Adipocyte (in vitro differentiated cells): ENCODE results near the gene ZNF398.

Experiments used
- DNase-seq: peaks from one replicate; pipeline ENCODE4 v3.0.0-alpha.2; 2015; ENCODE audit warnings: low read depth
- H3K27me3 ChIP-seq: replicated peaks from 2 replicates; pipeline ENCODE4 v1.7.0; 2013; ENCODE audit warnings: mild to moderate bottlenecking, low read length, moderate library complexity; ENCODE audit not compliant: control insufficient read depth, insufficient read depth
- H3K36me3 ChIP-seq: 2 replicates; pipeline ENCODE4 v1.7.0; 2013; ENCODE audit warnings: low read length, mild to moderate bottlenecking, moderate library complexity; ENCODE audit not compliant: control insufficient read depth, insufficient read depth, severe bottlenecking
- H3K4me1 ChIP-seq: 2 replicates; pipeline ENCODE4 v1.7.0; 2013; ENCODE audit warnings: mild to moderate bottlenecking, low read length, moderate library complexity; ENCODE audit not compliant: control insufficient read depth, insufficient read depth
- H3K4me3 ChIP-seq: 2 replicates; pipeline ENCODE4 v1.7.0; 2013; ENCODE audit warnings: mild to moderate bottlenecking, low read length, moderate library complexity
- H3K9ac ChIP-seq: 2 replicates; pipeline ENCODE4 v1.7.0; 2013; ENCODE audit warnings: mild to moderate bottlenecking, low read length, moderate library complexity
- H3K9me3 ChIP-seq: 2 replicates; pipeline ENCODE4 v1.7.0; 2013; ENCODE audit warnings: mild to moderate bottlenecking, low read length, moderate library complexity; ENCODE audit not compliant: control insufficient read depth

Gene ZNF398

GRCh38 chr7:149184274-149184673 is 37.0 kb downstream of the ZNF398 start:
- DNase-seq = no peak
- Histone ChIP-seq H3K9me3 (no peaks in the 10 kb centered on the region), H3K27me3 (no peaks in the 10 kb centered on the region), H3K36me3 (peaks cover 32% of the 10 kb centered on the region), H3K4me1 (peaks cover 9% of the 10 kb centered on the region), H3K9ac (no peak overlapping the region), H3K4me3 (no peak overlapping the region)

DNA sequence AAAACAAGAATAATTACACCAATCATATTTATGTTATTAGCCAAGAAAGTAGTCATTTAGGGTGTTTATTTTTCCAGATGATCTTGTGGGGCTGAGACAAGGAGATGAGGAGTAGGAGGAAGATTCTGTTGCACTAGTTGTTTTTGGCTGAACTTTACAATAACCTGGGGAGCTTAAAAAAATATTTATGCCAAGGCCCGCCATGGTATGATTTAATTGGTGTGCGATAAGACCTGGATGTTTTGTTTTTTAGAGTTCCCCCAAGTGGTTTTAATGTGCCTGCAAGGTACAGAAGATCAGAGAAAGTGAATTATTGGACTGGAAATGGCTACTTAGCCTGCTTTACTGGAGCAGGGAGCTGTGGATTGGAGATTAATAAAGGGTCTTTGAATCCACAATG is 41.0 kb downstream of the ZNF398 start:
- DNase-seq = no peak
- no peak overlapping the region for H3K4me3 ChIP-seq
- no peaks in the 10 kb centered on the region for H3K4me1 ChIP-seq
- no peaks in the 10 kb centered on the region for H3K9me3 ChIP-seq
- no peaks in the 10 kb centered on the region for H3K36me3 ChIP-seq
- no peaks in the 10 kb centered on the region for H3K27me3 ChIP-seq
- H3K9ac ChIP-seq = no peak overlapping the region

DNA sequence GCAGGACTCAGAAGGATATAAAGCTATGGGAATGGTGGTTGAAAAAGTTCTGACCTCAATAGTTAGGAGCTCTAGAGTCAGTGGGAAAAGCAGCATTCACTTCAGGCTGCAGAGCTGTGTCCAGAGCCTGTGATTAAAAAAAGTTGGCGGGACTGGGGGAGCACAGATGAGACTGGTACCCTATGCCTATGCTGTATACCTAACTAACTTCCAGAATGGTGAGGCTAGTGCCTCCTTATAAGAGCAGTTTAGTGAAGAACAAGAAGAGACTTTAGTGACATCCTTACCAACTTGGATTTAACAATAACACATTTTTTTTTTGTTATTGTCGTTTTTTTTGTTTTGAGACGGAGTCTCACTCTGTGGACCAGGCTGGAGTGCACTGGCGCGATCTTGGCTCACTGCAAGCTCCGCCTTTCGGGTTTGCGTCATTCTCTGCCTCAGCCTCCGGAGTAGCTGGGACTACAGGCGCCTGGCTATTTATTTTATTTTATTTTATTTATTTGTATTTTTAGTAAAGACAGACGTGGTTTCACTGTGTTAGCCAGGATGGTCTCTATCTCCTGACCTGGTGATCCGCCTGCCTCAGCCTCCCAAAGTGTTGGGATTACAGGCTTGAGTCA is 41.5 kb downstream of the ZNF398 start:
- H3K9me3 ChIP-seq = no peaks in the 10 kb centered on the region
- H3K4me1 ChIP-seq = no peaks in the 10 kb centered on the region
- DNase-seq = no peak
- no peaks in the 10 kb centered on the region for H3K36me3 ChIP-seq
- H3K9ac ChIP-seq = no peak overlapping the region
- H3K4me3 ChIP-seq = no peak overlapping the region
- H3K27me3 ChIP-seq = no peaks in the 10 kb centered on the region

GRCh38 chr7:149191851-149192250 is 44.6 kb downstream of the ZNF398 start:
- Histone ChIP-seq H3K27me3 (no peaks in the 10 kb centered on the region), H3K36me3 (no peaks in the 10 kb centered on the region), H3K4me1 (peaks cover 9% of the 10 kb centered on the region), H3K4me3 (no peak overlapping the region), H3K9me3 (no peaks in the 10 kb centered on the region), H3K9ac (no peak overlapping the region)
- no peak for DNase-seq

- Histone ChIP-seq H3K9ac (peak overlapping the region; percentile 99), H3K36me3 (peaks cover 17% of the 10 kb centered on the region), H3K4me3 (peak overlapping the region; percentile 95), H3K9me3 (no peaks in the 10 kb centered on the region), H3K4me1 (peaks cover 16% of the 10 kb centered on the region), H3K27me3 (no peaks in the 10 kb centered on the region)
- DNase-seq = no peak
These were observed 47.5 kb downstream of the ZNF398 start for GRCh38 chr7:149194799-149195179.

DNA sequence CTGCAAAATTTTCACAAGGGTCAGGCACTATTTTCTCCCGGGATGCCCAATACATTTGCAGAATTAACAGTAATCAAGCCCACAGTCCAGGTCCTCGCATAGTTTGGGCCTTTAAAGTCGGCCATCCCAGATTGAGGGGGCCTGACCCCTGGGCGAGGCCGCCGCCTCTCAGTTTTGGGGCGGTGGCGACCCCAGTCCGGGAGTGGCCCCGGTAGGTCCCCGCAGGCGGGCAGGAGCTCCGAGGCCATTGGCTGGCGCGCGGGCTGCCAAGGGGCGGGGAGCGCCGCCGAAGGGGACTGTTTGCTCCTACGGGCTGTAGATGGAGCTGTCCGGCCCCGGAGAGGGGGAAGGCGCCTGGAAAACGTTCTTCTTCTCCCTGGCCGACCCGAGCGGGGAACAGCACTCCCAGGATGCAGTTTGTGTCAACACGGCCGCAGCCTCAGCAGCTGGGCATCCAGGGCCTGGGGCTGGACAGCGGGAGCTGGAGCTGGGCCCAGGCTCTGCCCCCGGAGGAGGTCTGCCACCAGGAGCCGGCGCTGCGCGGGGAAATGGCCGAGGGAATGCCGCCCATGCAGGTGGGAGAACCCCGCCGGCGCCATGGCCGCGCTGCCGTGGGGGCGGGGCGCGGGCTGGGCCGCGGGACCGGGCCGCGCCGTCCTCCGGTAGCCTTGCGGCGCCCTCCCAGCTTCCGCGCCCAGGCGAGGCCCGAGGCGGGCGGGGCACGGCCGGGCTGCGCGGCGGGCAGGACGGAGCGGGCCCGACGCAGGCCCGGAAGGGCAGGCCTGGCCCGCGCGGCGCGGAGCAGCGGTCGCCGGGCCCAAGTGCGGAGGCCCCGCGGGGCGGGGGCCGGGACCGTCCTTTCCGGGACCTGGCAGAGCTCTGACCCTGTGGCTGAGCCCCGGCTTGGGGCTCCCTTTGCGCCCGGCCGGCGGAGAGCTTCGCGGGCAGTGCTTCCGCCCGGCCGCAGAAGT is 48.2 kb downstream of the ZNF398 start, which contains the start of gene ZNF282:
TSS of gene ZNF282 (plus strand) at position 367 of the 971 bp plus-strand sequence. CDS start at position 411, 44 bp downstream.
- H3K4me1 ChIP-seq = peaks cover 16% of the 10 kb centered on the region
- H3K9ac ChIP-seq = peak within 1 kb of the TSS; percentile 99
- peaks cover 24% of the 10 kb centered on the region for H3K36me3 ChIP-seq
- H3K4me3 ChIP-seq = peak within 1 kb of the TSS; percentile 95
- no peaks in the 10 kb centered on the region for H3K9me3 ChIP-seq
- peak; percentile 96 for DNase-seq
- H3K27me3 ChIP-seq = no peaks in the 10 kb centered on the region

- Histone ChIP-seq H3K4me3 (peak overlapping the region; percentile 95), H3K9me3 (no peaks in the 10 kb centered on the region), H3K4me1 (peaks cover 16% of the 10 kb centered on the region), H3K9ac (peak overlapping the region; percentile 99), H3K27me3 (no peaks in the 10 kb centered on the region), H3K36me3 (peaks cover 31% of the 10 kb centered on the region)
- peak; percentile 49 for DNase-seq
These were observed 49.0 kb downstream of the ZNF398 start for GRCh38 chr7:149196151-149196704.

DNA sequence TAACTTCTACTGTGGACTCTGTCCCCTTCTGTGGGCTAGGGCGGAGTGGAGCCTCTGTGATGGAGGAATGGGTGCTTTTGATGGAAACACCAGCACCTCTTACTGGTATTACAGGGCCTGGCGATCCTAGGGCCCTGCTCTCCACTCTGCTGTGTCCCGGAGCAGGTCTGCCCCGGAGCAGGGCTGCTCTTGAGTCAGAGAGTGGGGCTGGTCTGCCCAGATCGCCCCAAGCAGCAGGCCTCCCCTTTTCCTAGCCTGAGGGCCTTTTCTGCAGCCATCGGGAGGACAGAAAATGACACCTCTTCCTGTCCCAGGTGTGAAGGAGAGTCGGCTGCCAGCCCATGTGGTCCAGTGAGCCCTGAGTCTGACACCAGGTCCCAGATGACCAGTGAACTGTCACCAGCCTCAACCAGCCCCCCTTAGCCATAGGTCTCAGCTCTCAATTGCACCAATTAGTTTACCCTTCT is 49.5 kb downstream of the ZNF398 start:
- no peaks in the 10 kb centered on the region for H3K9me3 ChIP-seq
- H3K27me3 ChIP-seq = no peaks in the 10 kb centered on the region
- H3K4me1 ChIP-seq = peaks cover 16% of the 10 kb centered on the region
- DNase-seq = peak; percentile 47
- peak overlapping the region; percentile 95 for H3K4me3 ChIP-seq
- peaks cover 36% of the 10 kb centered on the region for H3K36me3 ChIP-seq
- H3K9ac ChIP-seq = peak overlapping the region; percentile 99

DNA sequence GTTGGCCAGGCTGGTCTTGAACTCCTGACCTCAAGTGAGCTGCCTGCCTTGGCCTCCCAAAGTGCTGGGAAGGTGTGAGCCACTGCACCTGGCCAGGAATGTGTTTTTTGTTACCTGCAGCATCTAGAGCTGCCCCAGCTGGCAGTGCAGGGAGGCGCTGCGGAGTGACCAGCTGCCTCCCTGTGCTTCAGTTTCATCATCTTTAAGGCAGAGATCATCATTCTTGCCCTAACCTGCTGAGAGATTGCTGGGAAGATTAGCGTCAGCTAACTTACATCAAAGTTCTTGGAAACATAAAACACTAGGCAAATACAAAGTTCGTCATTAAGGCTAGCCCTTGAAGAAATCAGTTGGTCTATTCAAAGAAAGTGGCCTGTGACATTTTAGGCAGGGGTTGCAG is 50.4 kb downstream of the ZNF398 start:
- H3K4me1 ChIP-seq = peaks cover 16% of the 10 kb centered on the region
- no peak for DNase-seq
- no peak overlapping the region for H3K4me3 ChIP-seq
- no peaks in the 10 kb centered on the region for H3K27me3 ChIP-seq
- H3K9me3 ChIP-seq = no peaks in the 10 kb centered on the region
- peaks cover 41% of the 10 kb centered on the region for H3K36me3 ChIP-seq
- H3K9ac ChIP-seq = no peak overlapping the region

DNA sequence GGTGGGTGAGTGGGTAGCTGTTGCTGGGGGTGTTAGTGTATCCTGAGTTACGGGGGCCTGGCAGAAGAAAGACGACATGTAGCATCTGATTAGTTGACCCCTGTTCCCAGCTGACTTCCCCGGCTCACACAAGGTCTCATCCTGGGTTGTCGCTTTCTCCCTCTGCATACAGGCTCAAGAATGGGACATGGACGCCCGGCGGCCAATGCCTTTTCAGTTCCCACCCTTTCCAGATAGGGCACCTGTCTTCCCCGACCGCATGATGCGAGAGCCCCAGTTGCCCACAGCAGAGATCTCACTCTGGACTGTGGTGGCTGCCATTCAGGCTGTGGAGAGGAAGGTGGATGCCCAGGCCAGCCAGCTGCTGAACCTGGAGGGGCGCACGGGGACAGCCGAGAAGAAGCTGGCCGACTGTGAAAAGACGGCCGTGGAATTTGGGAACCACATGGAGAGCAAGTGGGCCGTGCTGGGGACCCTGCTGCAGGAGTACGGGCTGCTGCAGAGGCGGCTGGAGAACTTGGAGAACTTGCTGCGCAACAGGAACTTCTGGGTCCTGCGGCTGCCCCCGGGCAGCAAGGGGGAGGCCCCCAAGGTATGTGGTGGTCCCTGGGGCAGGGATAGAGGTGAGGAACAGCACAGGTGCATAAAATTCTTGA is 51.0 kb downstream of the ZNF398 start:
- peaks cover 47% of the 10 kb centered on the region for H3K36me3 ChIP-seq
- no peaks in the 10 kb centered on the region for H3K9me3 ChIP-seq
- no peak overlapping the region for H3K4me3 ChIP-seq
- H3K9ac ChIP-seq = no peak overlapping the region
- peaks cover 16% of the 10 kb centered on the region for H3K4me1 ChIP-seq
- H3K27me3 ChIP-seq = no peaks in the 10 kb centered on the region
- DNase-seq = no peak
